Activated T-cell treated with anti-CD3 and anti-CD28 coated beads, Interleukin-2, amount 50 U/mL, for 48 hours (primary cell): Measurements from ENCODE around the gene RBM47.
"Not testable (repeated sequence)": the region's sequence is repeated elsewhere in the genome, so short reads cannot be mapped to it uniquely, and the experiment has no call there.

Experiments
- DNase-seq, 2 experiments: peaks; one replicate each; pipeline ENCODE4 v3.0.0-alpha.2; 2020

RBM47 gene

DNA sequence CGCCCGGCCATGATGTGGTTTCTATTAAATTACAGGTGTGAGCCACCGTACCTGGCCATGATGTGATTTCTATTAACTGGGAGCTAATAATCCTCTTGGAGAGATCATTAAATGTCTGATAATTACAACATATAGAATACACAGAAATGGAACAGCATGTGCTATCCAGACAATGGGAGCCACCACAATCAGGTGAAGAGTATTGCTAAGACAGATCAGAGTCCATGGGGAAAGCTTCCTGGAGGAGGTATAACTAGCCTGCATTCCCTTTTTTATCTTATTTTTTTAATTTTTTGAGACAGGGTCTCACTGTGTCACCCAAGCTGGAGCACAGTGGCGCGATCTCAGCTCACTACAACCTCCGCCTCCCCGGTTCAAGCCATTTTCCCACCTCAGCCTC, 147.7 kb downstream of the RBM47 start:
- no peak for DNase-seq

DNA sequence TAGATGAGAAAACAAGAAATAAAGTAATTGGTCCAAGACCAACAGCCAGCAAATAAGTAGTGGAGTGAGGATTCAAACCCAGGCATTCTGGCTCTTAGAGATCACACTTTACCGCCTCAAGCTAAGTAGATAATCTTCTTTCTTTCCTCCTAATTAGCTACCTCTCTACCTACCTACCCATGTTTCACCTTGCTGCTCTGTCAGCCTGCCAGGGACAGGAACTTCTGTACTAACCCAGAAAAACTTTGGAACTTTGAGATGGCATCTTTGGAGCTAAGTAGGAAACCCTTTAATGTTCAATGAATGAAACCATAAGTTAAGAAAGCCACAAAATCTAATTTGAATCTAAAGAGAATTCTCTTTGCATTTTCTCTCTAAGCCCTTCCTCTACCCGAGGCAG, 149.4 kb downstream of the RBM47 start:
- no peak for DNase-seq

DNA sequence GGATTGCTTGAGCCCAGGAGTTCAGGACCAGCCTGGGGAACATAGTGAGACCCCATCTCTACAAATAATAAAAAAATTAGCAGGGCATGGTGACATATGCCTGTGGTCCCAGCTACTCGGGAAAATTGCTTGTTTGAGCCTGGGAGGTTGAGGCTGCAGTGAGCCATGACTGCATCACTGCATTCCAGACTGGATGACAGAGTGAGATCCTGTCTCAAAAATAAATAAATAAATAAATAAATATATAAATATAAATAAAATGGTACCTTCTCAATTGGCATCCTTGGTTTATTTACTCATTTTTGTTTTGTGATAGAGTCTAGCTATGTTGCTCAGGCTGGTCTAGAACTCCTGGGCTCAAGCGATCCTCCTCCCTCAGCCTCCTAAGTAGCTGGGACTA, 150.3 kb downstream of the RBM47 start:
- no peak for DNase-seq

DNA sequence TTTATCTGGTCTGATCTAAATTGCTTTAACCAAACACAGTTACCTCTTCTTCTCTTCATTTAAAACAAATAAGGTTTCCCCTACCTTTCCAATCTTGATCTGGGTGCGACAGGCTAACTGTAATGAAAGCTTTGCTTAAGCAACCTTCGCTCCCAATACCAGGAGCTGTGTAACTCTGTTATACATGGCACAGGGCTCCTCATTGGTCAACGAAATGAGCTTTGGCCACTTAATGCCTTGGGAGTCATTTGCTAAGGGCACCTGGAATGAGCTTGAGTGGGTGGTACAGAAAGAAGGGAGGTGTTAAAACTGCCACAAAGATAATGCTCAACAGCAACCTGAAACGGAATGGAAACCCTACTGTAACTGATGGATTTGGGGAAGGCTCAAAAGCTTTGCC, 154.1 kb downstream of the RBM47 start:
- DNase-seq, result no peak

DNA sequence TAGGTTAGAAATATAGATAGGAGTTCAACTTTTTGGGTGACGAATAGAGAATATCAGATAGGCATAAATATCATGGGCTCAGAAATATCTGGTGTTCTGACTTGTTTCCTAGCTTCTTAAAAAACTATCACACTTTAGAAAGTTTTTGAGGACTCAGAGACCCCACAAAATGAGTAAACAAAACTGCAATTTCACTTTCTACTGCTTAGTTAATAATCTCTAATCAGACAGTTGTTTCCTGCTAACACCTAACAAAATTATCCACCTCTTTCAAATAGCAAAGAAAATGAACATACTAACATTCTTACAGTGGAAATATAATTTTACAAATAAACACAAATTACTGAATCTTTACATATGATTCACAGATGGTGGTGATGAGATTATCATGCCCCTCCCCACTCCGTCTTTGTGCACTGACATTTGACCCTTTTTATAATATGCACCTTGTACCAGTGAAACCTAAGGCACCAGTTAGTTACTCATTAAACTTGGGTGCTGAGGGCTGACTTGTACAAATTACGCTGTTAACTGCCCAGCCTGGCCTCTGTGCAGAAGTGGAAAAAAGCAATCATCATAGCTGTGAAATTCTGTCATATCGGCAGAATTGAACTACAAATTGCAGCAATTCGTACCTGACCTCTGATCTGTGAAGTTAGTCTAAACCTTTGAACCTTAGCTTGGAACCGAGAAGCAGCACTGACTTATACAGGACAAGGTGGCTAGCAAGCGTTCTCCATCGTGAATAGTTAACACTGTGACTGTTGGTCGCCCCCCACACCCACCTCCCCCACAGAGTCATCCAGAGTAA, 155.9 kb downstream of the RBM47 start:
- no peak for DNase-seq

DNA sequence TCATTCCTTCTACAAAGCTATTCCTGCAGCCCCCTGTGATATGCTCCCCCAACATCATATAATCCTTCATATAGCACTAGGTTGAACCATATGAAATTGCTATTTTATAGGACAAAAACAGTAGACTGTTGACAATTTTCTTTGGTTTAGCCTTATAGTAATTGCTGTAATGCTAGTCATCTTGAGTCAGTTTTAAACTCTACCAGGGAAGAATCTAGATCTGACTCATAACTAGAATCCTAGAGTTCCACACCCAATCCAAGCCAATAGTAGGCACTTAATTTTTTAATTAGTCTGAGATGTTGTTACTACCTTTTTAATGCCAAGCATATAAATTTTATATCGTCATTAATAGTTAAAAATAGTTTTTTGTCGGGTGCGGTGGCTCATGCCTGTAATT, 157.7 kb downstream of the RBM47 start:
- no peak for DNase-seq

DNA sequence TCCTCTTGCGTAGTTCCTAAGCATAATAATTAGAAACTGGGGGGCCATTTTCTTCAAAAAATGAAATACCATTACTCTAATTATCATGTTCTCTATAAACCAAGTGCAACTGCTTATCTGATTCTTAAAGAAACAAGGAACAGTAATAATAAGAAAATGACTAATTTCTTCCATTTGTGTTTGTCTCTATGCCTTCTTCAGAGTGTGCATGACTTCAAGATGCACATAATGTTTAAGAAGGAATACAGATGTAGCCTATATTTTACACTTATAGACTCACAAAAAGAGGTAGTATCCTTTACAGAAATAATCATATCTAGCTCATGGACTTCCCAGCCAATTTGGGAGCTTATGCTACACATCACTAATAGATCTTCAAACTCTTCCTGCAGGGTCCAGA, 162.9 kb downstream of the RBM47 start:
- DNase-seq, result no peak

DNA sequence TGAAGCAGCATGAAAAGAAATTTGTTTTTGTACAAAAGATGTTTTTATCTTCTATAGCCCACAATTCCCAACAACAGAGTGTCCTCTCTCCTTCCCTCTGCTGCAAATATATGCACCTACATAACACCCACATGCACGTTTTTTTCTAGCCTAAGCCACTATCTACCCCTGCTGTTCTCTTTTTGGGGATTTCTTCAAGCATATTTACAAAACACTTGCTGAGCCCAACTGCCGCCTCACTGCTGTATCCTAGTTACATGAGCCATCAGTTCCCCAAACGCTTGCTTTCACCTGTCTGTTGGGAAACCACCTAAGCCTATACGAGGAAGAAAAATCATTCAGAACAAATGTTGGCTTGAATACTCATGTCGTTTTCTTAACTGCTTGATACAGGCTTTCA, 167.3 kb downstream of the RBM47 start:
- no peak for DNase-seq

DNA sequence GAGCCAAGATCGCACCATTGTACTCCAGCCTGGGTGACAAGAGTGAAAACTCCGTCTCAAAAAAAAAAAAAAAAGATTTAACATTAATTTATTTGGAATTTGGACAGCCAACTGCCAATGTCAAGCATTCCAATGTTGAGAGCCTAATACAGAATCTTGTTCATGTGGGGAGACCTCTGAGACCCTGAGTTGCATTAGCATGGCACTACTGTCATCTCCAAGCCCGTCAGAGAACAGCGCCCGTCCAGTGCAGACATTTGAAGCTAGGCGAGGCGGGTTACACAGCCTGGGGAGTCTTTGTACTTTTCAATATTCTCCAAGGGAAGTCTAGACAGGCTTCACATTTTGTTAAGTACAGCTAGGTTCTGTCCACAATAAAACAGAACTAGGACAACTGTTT, 167.8 kb downstream of the RBM47 start:
- DNase-seq, result no peak

DNA sequence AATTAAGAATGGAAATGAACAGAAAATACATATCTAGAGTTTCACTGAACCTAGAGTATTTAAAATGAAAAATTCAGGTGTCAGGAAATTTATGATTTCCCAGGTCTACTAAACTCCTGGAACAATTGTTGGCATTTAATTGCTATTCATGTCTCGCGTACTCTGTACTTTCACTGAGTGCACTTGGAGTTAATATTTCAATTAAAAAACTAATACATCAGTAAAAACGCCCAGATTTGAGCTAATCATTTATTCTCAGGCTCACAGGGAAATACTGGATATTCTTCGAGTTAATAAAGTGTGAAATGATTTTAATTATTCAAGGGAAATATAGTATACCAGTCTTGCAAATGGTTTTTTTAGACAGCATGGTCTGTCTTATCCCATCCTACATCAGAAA, 168.6 kb downstream of the RBM47 start:
- DNase-seq, result no peak

DNA sequence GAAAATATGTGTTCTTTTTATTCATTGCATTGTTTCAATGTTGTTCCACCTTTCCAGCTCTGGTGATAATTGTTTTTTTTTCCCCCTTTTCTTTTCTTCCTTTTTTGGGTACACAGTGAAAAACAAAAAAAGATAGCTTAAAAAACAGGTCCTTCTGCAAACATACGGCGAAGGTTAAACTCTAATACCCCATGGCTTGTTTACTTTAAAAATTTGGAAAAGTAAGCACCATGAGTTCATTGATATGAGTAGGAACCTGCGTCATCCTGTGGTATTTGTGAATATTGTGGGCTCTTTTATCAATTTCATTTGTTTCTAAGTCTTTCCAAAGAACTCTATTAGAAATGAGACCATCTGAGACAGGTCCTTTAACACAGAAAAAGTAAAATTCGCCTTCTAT, 171.0 kb downstream of the RBM47 start:
- DNase-seq, result no peak

DNA sequence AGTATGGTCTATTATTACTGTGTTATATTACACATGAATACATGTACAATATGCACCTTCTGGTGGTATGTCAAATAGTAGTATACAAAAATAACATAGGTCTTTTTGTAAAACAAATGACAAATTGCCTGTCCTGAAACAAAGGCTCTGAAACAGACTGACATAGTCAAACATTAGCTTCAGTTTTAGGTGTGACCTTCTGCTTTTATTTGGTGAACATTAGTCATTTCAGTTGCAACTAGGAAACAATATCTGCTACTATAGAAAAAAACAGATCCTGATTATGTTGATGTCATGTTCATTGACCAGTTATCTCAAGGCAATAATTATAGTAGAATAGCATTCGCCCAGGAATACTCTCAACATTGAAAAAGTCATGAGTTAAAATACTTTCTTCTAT, 171.6 kb downstream of the RBM47 start:
- no peak for DNase-seq

DNA sequence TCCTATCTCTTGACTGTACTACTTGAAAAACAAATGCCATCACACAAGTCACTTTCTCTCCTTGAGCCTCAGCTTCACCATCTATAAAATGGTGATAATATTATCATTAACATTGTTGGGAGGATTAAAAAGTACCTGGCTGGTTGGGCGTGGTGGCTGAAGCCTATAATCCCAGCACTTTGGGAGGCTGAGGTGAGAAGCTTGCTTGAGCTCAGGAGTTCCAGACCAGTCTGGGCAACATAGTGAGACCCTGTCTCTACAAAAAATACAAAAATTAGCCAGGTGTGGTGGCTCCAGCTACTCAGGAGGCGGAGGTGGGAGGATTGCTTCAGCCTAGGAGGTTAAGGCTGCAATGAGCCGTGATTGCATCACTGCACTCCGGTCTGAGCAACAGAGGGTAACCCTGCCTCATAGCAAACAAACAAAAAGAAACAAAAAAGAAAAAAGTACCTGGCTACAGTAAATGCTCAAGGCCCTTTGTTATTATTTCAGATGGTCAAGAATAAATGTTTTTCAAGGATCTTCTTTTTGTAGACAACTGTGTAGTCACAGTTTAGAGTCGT, 174.2 kb downstream of the RBM47 start:
- no peak for DNase-seq

DNA sequence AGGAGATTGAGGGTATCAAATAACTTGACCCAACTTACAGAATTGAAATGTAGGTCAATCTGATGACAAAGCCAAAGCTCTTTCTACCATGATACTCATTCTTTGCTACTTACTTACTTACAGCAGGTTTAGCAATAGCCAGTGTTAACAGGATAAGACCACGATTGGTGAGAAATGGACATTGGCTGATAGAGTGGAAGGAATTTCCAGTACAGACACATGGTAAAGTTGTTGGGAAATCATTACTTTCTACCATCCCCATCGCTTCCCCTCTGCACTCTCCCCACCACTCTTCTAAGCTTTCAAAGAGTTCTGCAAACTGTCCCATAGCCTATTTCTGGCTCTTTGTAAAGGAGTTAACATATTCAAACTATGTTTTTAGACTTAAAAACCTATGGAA, 174.8 kb downstream of the RBM47 start:
- no peak for DNase-seq

DNA sequence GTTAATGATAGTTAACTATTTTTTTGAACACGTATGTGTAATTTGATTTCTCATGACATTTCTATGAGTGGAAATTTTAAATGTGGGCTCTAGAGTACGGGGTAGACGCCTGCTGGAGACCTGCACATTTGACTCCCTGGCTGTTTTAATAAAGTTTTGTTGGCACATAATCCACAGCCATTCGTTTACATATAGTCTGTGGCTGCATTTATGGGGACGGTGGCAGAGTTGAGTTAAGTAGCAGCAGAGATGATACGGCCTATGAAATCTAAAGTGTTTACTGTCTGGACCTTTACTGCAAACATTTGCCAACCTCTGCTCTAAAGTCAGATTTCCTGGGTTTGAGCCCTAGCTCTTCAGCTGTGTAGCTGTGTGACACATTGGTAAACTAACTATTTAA, 175.8 kb downstream of the RBM47 start:
- DNase-seq, result no peak

DNA sequence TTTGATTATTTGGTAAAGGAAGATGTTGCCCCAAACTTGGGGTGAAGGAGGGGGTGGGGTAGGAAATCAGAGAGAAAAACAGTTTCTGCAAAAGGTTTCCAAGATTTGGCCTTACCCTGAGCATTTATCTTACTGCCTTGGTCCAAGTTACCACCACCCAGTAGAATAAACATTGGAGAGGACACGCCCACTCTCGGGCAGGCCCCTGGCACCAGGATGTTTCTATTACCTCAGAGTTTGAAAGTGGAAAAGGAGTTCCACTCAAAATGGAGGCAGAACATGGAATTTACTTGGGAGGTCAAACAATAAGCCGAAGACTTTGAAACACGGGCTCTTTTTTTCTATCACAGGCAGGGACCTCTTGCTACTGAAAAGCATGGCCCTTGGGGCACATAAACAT, 180.8 kb downstream of the RBM47 start:
- no peak for DNase-seq

DNA sequence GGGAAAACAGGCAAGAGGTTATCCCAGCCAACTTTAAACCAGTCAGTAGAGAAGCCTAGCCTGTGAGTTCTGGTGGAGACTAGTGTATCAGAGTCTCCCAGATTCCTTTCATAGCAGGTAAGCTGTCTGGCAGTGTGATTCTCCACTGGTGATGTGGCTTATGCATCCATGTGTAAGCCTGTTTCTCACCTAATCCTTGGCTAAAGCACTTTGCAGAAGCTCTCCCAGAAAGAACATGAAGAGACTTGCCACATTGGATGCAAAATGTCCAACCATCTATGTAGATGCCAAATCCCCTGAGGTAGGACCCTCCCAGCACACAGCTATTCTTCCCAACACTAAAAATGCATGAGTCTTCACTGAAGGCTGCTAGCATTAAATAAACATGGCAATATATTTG, 182.8 kb downstream of the RBM47 start:
- no peak for DNase-seq

DNA sequence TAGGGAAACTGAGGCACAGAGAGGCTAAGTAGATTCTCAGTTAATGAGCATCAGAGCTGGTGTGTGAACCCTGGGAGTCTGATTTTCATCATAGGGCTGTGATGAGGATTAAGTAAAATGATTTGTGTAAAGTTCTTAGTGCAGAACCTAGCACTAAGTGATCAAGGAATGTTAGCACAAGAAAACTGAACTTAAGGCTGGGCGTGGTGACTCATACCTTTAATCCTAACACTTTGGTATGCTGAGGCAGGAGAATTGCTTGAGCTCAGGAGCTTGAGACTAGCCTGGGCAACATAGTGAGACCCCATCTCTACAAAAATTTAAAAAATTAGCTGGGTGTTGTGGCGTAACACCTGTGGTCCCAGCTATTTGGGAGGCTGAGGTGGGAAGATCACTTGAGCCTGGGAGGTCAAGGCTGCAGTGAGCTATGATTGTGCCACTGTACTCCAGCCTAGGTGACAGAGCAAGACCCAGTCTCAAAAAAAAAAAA, 183.4 kb downstream of the RBM47 start:
- DNase-seq, result not testable (repeated sequence)

DNA sequence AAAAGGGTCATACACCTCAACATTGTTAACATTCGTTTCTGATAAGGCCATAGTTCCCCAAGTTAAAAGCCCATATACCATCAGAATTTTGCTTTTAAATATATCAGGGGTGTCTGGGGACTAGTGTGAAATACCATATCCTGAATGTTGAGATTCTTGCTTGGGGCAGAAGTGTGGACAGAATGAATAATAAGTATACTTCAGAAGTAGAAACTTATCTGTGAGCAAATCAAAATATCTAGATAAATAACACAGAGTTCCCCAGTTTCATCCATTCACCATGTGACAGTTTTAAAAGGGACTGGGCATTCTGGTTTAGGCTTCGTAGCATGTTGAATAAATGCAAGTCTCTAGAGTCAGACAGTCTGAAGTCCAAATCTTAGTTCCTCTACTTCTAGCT, 184.0 kb downstream of the RBM47 start:
- no peak for DNase-seq

DNA sequence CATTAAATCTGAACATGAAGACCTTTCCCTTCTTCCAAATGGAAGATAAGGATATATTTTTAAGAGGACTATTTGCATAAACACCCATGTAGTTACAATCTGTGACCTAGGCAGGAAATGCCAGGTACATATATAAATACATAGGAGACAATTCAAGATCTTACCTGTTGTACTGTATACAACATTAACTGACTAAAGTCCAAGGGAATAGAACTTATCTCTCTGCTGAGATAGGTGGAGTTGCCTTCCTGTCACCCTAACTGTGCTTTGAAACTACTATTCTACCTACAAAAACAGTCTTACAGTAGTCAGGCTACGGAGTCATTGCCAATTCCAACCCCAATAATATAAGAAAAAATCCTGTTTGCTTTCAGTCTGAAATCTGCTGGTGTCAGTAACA, 188.2 kb downstream of the RBM47 start:
- no peak for DNase-seq

DNA sequence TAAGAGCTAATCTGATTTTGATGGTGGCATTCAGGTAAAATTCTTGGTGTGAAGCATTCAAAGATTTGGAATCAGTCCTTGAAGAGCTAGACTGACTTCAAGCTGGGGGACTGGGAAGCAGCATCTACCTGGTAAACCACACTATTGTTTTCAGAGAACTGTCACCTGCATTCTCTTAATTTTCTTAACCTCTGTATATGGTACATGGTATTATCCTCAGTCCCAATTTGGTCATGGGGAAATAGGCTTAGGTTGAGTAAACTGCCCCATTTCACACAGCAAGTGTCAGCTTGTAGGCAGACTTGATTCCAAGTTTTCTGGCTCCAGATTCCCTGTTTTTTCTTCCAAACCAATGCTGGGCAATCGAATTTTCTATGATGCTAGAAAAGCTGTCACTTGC, 190.1 kb downstream of the RBM47 start:
- no peak for DNase-seq

DNA sequence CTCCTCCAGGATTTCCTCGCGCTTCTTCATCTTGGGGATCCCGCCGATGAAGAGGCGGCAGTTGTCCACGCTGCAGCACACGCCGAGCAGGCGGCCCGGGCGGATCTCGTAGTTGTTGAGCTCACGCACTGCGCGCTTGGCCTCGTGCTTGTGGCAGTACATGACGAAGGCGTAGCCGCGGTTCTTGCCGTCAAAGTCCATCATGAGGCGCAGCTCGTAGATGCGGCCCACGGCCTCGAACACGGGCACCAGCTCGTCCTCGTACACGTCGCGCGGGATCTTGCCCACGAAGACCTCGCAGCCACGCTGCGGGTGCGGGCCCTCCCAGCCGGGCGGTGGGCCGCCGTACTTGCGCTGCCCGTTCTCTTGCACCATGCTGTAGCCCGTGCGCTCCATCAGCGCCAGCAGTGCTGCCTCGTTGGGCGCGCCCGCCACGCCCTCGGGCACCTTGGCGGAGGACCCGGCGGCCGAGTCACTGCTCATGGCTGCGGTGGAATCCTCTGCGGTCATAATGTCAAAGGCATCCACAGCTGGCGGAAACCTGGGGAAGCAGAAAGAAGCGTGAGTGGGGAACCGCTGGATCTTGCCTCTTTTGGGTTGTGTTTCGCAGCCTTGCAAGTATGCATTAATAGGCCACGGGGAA, 191.2 kb downstream of the RBM47 start:
- no peak for DNase-seq

DNA sequence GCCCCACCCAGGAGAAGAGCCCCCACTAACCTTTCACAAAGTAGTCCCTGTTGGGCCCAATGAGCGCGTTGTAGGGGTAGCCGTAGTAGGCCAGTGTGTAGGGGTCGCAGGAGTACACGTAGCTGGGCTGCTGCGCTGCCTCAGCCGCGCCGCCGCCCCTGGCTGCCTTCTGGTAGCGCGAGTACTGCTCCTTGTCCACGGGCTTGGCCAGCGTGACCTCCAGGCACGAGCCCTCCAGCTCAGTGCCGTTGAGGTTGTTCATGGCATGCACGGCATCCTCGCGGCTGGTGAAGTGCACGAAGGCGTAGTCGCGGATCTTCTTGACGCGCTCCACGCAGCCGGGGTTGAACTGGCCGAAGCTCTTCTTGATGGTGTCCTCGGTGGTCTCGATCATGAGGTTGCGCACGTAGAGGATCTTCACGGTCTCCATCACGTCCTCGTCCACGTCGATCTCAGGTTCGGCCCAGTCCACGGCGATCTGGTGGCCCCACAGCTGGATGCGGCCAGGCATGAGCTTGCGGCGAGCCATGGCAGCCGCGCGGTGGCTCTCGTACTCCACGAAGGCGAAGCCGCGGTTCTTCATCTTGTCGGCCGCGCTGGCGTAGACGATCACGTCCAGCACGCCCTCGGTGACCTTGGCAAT, 191.8 kb downstream of the RBM47 start:
- DNase-seq, result no peak

DNA sequence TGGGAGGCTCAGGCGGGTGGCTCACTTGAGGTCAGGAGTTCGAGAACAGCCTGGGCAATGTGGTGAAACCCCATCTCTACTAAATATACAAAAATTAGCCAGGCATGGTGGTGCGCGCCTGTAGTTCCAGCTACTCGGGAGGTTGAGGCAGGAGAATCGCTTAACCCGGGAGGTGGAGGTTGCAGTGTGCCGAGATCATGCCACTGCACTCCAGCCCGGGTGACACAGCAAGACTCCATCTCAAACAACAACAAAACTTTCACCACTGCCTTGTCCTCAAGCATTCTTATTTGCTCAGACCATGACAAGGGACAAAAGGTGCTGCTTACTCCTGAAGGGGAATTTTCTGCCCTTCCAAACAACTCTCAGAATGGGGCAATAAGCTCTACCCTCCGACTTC, 194.4 kb downstream of the RBM47 start:
- not testable (repeated sequence) for DNase-seq
